IMR-90 (cell line): ENCODE results near the gene EML4. TPM values are rescaled to one million over a fixed set of nuclear protein-coding genes. Genes with fewer than 3 reads are reported as not detected.

Source experiments
- ATAC-seq: fragments of 200-7000 bp; cut with Tn5 transposase; 2 replicates; pipeline ENCODE4 v1.9.1; 2020; ENCODE audit warnings: low read depth, mild to moderate bottlenecking, moderate library complexity
- BruUV-seq: library from RNA; stranded (reverse); fragments of 400-500 nt; replicated peaks from 2 replicates; lab custom pipeline; 2021; lab: Mats Ljungman, UMichigan
- CTCF ChIA-PET: fragments of 300-600 bp; formaldehyde crosslinking; extraction: SDS; loops from one replicate; lab custom pipeline; 2021; ENCODE audit warnings: antibody characterized with exemption; lab: Yijun Ruan, JAX
- POLR2A ChIA-PET: fragments of 300-600 bp; sonication (Branson Sonifier 250); formaldehyde crosslinking; loops from one replicate; lab custom pipeline; 2022; ENCODE audit warnings: antibody characterized with exemption; ENCODE audit not compliant: unreplicated experiment; lab: Charles Lee
- DNase-seq: peaks from one replicate; pipeline ENCODE4 v3.0.0; 2013
- H2AFZ ChIP-seq: replicated peaks from 2 replicates; pipeline ENCODE3; 2013; ENCODE audit warnings: low read length, mild to moderate bottlenecking; ENCODE audit not compliant: poor library complexity
- H2AK5ac ChIP-seq: 2 replicates; pipeline ENCODE4 v1.6.1; 2013; ENCODE audit warnings: low read depth, low read length, inconsistent platforms
- H2AK9ac ChIP-seq: replicated peaks from 2 replicates; pipeline ENCODE3; 2013; ENCODE audit warnings: mild to moderate bottlenecking, low read depth, low read length, moderate library complexity; ENCODE audit not compliant: poor library complexity
- H2BK120ac ChIP-seq: 2 replicates; pipeline ENCODE4 v1.6.1; 2013; ENCODE audit warnings: low read depth, low read length, inconsistent platforms
- H2BK15ac ChIP-seq: 3 replicates; pipeline ENCODE4 v1.6.1; 2013; ENCODE audit warnings: low read depth, low read length, inconsistent platforms
- H2BK20ac ChIP-seq: 2 replicates; pipeline ENCODE4 v1.6.1; 2013; ENCODE audit warnings: low read depth, mild to moderate bottlenecking, inconsistent platforms, low read length, moderate library complexity
- H2BK5ac ChIP-seq: 2 replicates; pipeline ENCODE4 v1.6.1; 2013; ENCODE audit warnings: mild to moderate bottlenecking, low read depth, low read length, inconsistent platforms; ENCODE audit not compliant: poor library complexity, severe bottlenecking
- H3K14ac ChIP-seq: replicated peaks from 2 replicates; pipeline ENCODE4 v1.6.1; 2013; ENCODE audit warnings: low read depth, low read length, inconsistent platforms
- H3K18ac ChIP-seq: 2 replicates; pipeline ENCODE4 v1.6.1; 2013; ENCODE audit warnings: low read depth, low read length, control low read depth
- H3K23ac ChIP-seq: 2 replicates; pipeline ENCODE4 v1.6.1; 2013; ENCODE audit warnings: low read depth, low read length, inconsistent platforms
- H3K27ac ChIP-seq: 2 replicates; pipeline ENCODE4 v1.5.1; 2013; ENCODE audit warnings: mild to moderate bottlenecking, control low read depth, low read length; ENCODE audit not compliant: insufficient read depth
- H3K27me3 ChIP-seq: 2 replicates; pipeline ENCODE4 v1.6.1; 2013; ENCODE audit warnings: low read length; ENCODE audit not compliant: control insufficient read depth, insufficient read depth
- H3K36me3 ChIP-seq: 2 replicates; pipeline ENCODE4 v1.6.1; 2013; ENCODE audit warnings: low read length, mixed read lengths; ENCODE audit not compliant: control insufficient read depth, insufficient read depth
- H3K4ac ChIP-seq: 2 replicates; pipeline ENCODE4 v1.6.1; 2013; ENCODE audit warnings: low read depth, low read length, inconsistent platforms
- H3K4me1 ChIP-seq: 2 replicates; pipeline ENCODE4 v1.6.1; 2013; ENCODE audit warnings: low read length, mixed read lengths; ENCODE audit not compliant: control insufficient read depth, insufficient read depth
- H3K4me2 ChIP-seq: 2 replicates; pipeline ENCODE4 v1.6.1; 2013; ENCODE audit warnings: low read depth, mild to moderate bottlenecking, control low read depth, low read length, moderate library complexity
- H3K4me3 ChIP-seq: 2 replicates; pipeline ENCODE4 v1.5.1; 2013; ENCODE audit warnings: low read depth, mild to moderate bottlenecking, control low read depth, low read length, moderate library complexity; ENCODE audit not compliant: insufficient read depth
- H3K56ac ChIP-seq: 2 replicates; pipeline ENCODE4 v1.6.1; 2013; ENCODE audit warnings: low read length, inconsistent platforms; ENCODE audit not compliant: insufficient read depth; ENCODE audit errors: extremely low read depth
- H3K79me1 ChIP-seq, 2 experiments: 2 replicates each; pipeline ENCODE4 v1.6.1; 2013; ENCODE audit warnings: low read length in 2 of 2, inconsistent platforms in 1 of 2, low read depth in 1 of 2
- H3K9ac ChIP-seq: 2 replicates; pipeline ENCODE4 v1.6.1; 2013; ENCODE audit warnings: low read depth, low read length, control low read depth
- H3K9me1 ChIP-seq: 2 replicates; pipeline ENCODE4 v1.6.1; 2013; ENCODE audit warnings: low read length, inconsistent platforms; ENCODE audit not compliant: insufficient read depth
- H3K9me3 ChIP-seq: 2 replicates; pipeline ENCODE4 v1.6.1; 2013; ENCODE audit warnings: low read length; ENCODE audit not compliant: control insufficient read depth, insufficient read depth
- H4K20me1 ChIP-seq: 2 replicates; pipeline ENCODE4 v1.6.1; 2013; ENCODE audit warnings: low read length, inconsistent platforms; ENCODE audit not compliant: insufficient read depth
- H4K5ac ChIP-seq: 2 replicates; pipeline ENCODE4 v1.6.1; 2013; ENCODE audit warnings: mild to moderate bottlenecking, low read depth, low read length, control low read depth
- H4K8ac ChIP-seq, 2 experiments: 2 replicates each; pipeline ENCODE4 v1.6.1; 2013; ENCODE audit warnings: low read depth in 2 of 2, low read length in 2 of 2, control low read depth in 1 of 2, inconsistent platforms in 1 of 2
- H4K91ac ChIP-seq: 2 replicates; pipeline ENCODE4 v1.6.1; 2013; ENCODE audit warnings: low read depth, low read length, inconsistent platforms; ENCODE audit not compliant: insufficient read depth
- BHLHE40 ChIP-seq: fragments of 150-350 bp; IDR thresholded peaks from 2 replicates; pipeline ENCODE4 v1.6.1; 2016; ENCODE audit warnings: mild to moderate bottlenecking, low read depth, low read length
- CEBPB ChIP-seq: IDR thresholded peaks from 2 replicates; pipeline ENCODE4 v1.6.1; 2012; ENCODE audit warnings: low read depth, low read length, improper control_type of control experiment
- CHD1 ChIP-seq: IDR thresholded peaks from 2 replicates; pipeline ENCODE4 v1.6.1; 2012; ENCODE audit warnings: low read depth, low read length, improper control_type of control experiment
- CTCF ChIP-seq: conservative IDR thresholded peaks from 2 replicates; pipeline ENCODE4 v1.5.1; 2012; ENCODE audit warnings: mild to moderate bottlenecking, low read depth, low read length, improper control_type of control experiment
- ELK1 ChIP-seq: fragments of 150-350 bp; IDR thresholded peaks from 2 replicates; pipeline ENCODE4 v1.6.1; 2016; ENCODE audit warnings: low read depth, mild to moderate bottlenecking, low read length, moderate library complexity, borderline replicate concordance
- MAFK ChIP-seq: IDR thresholded peaks from 2 replicates; pipeline ENCODE4 v1.6.1; 2012; ENCODE audit warnings: low read depth, low read length, improper control_type of control experiment
- RAD21 ChIP-seq: IDR thresholded peaks from 2 replicates; pipeline ENCODE4 v1.6.1; 2012; ENCODE audit warnings: low read length, improper control_type of control experiment
- RCOR1 ChIP-seq: IDR thresholded peaks from 2 replicates; pipeline ENCODE4 v1.6.1; 2012; ENCODE audit warnings: mild to moderate bottlenecking, low read length, improper control_type of control experiment; ENCODE audit not compliant: insufficient replicate concordance
- RFX5 ChIP-seq: IDR thresholded peaks from 2 replicates; pipeline ENCODE4 v1.8.0; 2012; ENCODE audit warnings: low read depth, mild to moderate bottlenecking, low read length, moderate library complexity
- USF2 ChIP-seq: fragments of 150-350 bp; IDR thresholded peaks from 2 replicates; pipeline ENCODE4 v1.6.1; 2017; ENCODE audit warnings: mild to moderate bottlenecking, antibody characterized with exemption, low read length, low read depth
- WGBS, 2 experiments: methylation state at CpG; one replicate each; pipeline versions ENCODE4 v1.1.5 to v1.1.7; 2013; ENCODE audit warnings: missing lambda C conversion rate in 2 of 2; ENCODE audit not compliant: insufficient read length in 1 of 2; ENCODE audit errors: extremely low coverage in 2 of 2; 5-methylcytosine and 5-hydroxymethylcytosine counted together
- dilution Hi-C: fragments of 300-500 bp; cut with HindIII; formaldehyde crosslinking; loops from one replicate; pipeline ENCODE4 v1.14.3; 2018; ENCODE audit warnings: low sequenced_read_pairs; ENCODE audit not compliant: unreplicated experiment
- in situ Hi-C: fragments of 300-500 bp; cut with MboI; formaldehyde crosslinking; loops from 3 replicates; pipeline ENCODE4 v1.14.3; 2019; ENCODE audit warnings: low sequenced_read_pairs, inconsistent platforms, mixed read lengths
- intact Hi-C: fragments of 100-400 bp; cut with micrococcal nuclease; formaldehyde crosslinking; loops from 2 replicates; pipeline ENCODE4 v1.10.0; 2022
- polyA plus RNA-seq, 3 experiments: library from polyadenylated mRNA; depleted of rRNA; stranded (reverse); fragments of >200 nt; gene quantifications; 2 replicates each; pipeline ENCODE4 v1.2.3, GENCODE V29; 2012; ENCODE audit warnings: low replicate concordance in 1 of 3
- total RNA-seq: library from RNA; depleted of rRNA; stranded (reverse); fragments of >200 nt; gene quantifications from 2 replicates; pipeline ENCODE4 v1.2.3, GENCODE V29; 2012

EML4 gene
- total and polyA plus RNA-seq, 2 of the 4 experiments (the other 2 are of a cell fraction), result 29.7 to 73.7 TPM

- Histone ChIP-seq H4K5ac (no peak overlapping the region), H3K27me3 (no peaks in the 10 kb centered on the region), H2BK120ac (no peak overlapping the region), H2BK15ac (no peak overlapping the region), H4K8ac (no peak overlapping the region), H3K79me1 (peaks cover 29 to 38% of the 10 kb centered on the region in 2 experiments), H3K4me1 (no peaks in the 10 kb centered on the region), H2AK9ac (no peak overlapping the region), H3K9me1 (no peaks in the 10 kb centered on the region), H3K56ac (no peak overlapping the region), H3K27ac (no peak overlapping the region), H3K36me3 (peaks cover 9% of the 10 kb centered on the region), H4K20me1 (no peaks in the 10 kb centered on the region), H2AFZ (no peak overlapping the region), H3K4me2 (no peak overlapping the region), H4K91ac (no peak overlapping the region), H3K9ac (no peak overlapping the region), H3K23ac (no peak overlapping the region), H3K4me3 (no peak overlapping the region), H3K9me3 (no peaks in the 10 kb centered on the region), H3K4ac (no peak overlapping the region), H2AK5ac (no peak overlapping the region), H2BK20ac (no peak overlapping the region), H3K18ac (no peak overlapping the region), H2BK5ac (no peak overlapping the region), H3K14ac (no peak overlapping the region)
- DNase-seq (no peak), ATAC-seq (no peak)
- dilution Hi-C loops, result no loop called here
- in situ Hi-C loops, result no loop called here
- intact Hi-C loops, result loop anchor here (5.0 kb wide), 2 partner anchors 41 to 74 kb away; no protein-coding TSS in a partner anchor
- BruUV-seq, result no TSS peak
- TF ChIP-seq ELK1, result no peak
- no peak for TF ChIP-seq RAD21
- no peak for TF ChIP-seq BHLHE40
- TF ChIP-seq RFX5, result no peak
- TF ChIP-seq CEBPB, result no peak
- no peak for TF ChIP-seq USF2
- TF ChIP-seq MAFK, result no peak
- no peak for TF ChIP-seq CHD1
- no peak for TF ChIP-seq RCOR1
- no peak for TF ChIP-seq CTCF
- POLR2A ChIA-PET, result no interaction called here
- CTCF ChIA-PET, result no interaction called here
- no CpG with 5 or more reads among the region's 1 CpG for WGBS, 2 experiments
These were observed 77.4 kb downstream of the EML4 start for GRCh38 chr2:42246562-42246961.
